ENCODE data around the gene APOD.
"Not testable (repeated sequence)": the region's sequence is repeated elsewhere in the genome, so short reads cannot be mapped to it uniquely, and the experiment has no call there.

Gene APOD

DNA sequence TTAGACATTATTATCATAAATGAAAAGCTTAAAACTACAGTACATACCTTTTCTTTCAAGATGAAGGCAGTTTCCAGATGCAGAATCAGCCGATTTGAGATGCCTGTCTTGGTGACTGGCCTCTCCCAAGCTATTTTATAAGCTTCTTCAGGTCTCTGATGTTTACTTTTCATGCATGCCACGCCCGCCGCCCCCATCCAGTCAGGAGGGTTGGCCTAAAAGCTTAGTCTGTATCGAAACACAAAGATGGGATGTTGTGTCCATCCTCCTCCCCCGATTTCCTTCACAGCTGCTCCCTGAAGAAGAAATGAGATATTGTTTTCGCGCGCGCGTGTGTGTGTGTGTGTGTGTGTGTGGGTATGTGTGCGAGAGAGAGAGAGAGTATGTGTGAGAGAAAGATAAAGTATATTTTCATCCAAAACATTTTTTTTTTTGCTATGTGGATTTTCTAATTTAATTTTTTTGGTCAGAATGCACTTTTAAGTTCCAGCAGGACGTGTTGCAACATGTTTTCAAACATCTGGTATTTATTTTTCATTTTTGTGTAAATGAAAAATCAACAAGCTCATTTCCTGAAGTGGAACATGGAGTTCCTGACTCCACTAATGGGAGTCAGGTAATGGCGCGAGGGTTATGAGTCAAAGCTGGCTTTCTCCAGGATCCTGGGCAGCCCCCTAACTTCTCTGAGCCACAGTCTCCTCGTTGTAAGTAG is at the start of gene APOD:
TSS of gene APOD (minus strand) at position 110 of the 712 bp plus-strand sequence. CDS start 4,479 bp downstream, outside the sequence.
- Mint-ChIP-seq H3K27me3 (no peaks in the 10 kb centered on the region), H3K4me3 (no peak within 1 kb of the TSS), H3K27ac (no peak within 1 kb of the TSS), H3K36me3 (ENCODE audit: low read depth) (no peaks in the 10 kb centered on the region), H3K4me1 (peaks cover 11% of the 10 kb centered on the region), H3K9me3 (no peaks in the 10 kb centered on the region)
- DNase-seq (no peak), ATAC-seq (no peak)

DNA sequence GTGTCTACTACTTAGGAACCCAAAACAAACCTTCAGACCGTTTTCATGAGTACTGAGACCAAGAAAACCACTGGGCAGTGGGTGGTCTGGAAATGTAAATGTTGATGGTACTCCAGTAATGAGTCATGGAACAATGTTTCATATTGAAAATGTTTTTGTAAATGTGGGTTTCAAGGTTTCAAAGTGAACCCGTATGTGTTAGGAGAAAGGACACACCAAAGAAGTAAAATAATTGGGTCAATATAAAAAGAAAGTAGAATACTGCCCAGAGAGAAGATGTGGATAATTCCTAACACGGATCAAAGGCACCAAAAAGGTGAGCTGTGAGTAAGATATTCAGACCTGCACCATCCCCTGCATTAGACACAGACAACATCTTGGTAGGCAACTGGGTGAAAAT is 49.6 kb upstream of the APOD start:
- H3K4me3 Mint-ChIP-seq = peak overlapping the region; percentile 65
- H3K4me1 Mint-ChIP-seq = peaks cover 22% of the 10 kb centered on the region
- not testable (repeated sequence) for H3K9me3 Mint-ChIP-seq; DNase-seq; H3K27me3 Mint-ChIP-seq; ATAC-seq; H3K36me3 Mint-ChIP-seq (ENCODE audit: low read depth)
- peak overlapping the region; percentile 90 for H3K27ac Mint-ChIP-seq

DNA sequence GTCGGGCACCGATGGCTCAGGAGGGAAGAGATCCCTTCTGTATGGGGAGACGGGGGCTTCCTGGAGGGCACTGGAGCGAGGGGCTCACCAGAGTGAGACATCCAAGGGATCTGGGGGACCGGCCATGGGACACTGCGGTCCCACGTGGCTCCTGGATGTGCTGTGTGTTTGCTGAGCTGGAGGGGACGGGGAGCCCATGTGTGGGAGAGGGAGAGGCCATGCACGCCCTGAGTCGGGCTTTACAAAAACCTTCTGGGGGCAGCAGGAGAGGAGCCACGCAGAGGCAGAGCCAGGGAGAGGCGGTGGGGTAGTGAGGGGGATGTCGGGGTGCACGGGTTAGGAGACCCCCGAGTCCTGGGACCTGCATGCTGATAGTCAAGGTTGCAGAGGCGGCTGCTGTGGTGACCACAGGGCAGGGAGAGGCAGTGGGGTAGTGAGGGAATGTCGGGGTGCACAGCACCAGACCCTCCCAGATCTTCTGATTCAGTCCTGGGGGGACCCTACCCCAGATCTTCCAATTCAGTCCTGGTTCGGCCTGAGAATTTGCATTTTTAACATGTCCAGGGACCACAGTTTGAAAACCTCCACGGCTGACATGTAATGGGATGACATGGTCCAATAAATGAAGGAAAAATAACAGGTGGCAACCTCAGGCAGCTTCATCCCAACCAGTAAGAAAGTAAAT is 48.9 kb upstream of the APOD start:
- H3K36me3 Mint-ChIP-seq (ENCODE audit: low read depth); DNase-seq; ATAC-seq; H3K9me3 Mint-ChIP-seq; H3K27me3 Mint-ChIP-seq: not testable (repeated sequence)
- Mint-ChIP-seq H3K4me3 (peak overlapping the region; percentile 13), H3K4me1 (peaks cover 19% of the 10 kb centered on the region), H3K27ac (peak overlapping the region; percentile 84)

DNA sequence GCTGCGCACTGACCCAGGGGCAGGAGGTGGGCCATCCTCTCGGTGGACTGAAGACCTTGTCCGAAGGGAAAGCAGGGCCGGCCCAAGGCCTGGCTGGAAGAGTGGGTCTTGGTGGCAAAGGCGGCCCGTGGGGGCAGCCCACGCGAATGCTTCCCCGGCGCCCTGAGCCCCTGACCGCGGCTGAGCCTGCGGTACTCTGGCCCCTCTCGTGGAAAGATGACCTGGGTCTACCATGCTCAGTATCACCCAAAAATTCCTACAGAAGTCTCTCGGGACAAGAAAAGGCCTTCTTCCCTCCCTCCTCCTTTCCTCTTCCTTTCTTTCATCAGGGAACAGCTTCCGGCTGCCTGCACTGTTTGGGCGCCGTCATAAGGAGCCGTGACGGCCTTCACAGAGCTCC is 48.3 kb upstream of the APOD start:
- peaks cover 15% of the 10 kb centered on the region for H3K4me1 Mint-ChIP-seq
- not testable (repeated sequence) for H3K36me3 Mint-ChIP-seq (ENCODE audit: low read depth); DNase-seq; H3K4me3 Mint-ChIP-seq; H3K9me3 Mint-ChIP-seq; H3K27me3 Mint-ChIP-seq; ATAC-seq
- peak overlapping the region; percentile 84 for H3K27ac Mint-ChIP-seq

DNA sequence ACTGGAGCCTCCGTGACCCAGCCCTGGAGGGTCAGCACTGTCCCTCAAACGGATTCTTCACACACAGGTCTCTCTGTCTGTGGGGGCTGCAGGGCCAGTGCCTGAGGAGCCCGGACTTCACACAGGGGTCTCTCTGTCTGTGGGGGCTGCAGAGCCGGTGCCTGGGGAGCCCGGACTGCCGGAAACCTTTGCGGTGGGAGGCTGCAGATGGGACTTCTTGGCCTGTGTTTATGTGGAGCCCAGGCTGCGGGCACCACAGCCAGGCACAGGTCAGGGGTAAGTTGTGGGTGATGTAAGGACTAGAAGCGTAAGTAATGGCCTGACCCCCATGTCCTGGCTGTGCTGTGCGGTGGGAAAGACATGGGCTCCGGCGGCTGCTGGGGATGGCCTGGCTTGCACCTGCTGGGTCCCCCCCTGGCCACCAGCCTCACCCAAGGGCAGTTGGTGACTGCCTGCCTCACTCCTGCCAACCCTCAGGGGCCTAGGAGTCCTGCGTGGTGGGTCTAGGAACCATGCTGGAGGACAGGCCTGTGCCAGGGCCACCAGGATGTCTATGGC is 47.3 kb upstream of the APOD start:
- H3K4me1 Mint-ChIP-seq = peaks cover 14% of the 10 kb centered on the region
- H3K27me3 Mint-ChIP-seq; H3K9me3 Mint-ChIP-seq; H3K27ac Mint-ChIP-seq; H3K4me3 Mint-ChIP-seq; DNase-seq; ATAC-seq; H3K36me3 Mint-ChIP-seq (ENCODE audit: low read depth): not testable (repeated sequence)

DNA sequence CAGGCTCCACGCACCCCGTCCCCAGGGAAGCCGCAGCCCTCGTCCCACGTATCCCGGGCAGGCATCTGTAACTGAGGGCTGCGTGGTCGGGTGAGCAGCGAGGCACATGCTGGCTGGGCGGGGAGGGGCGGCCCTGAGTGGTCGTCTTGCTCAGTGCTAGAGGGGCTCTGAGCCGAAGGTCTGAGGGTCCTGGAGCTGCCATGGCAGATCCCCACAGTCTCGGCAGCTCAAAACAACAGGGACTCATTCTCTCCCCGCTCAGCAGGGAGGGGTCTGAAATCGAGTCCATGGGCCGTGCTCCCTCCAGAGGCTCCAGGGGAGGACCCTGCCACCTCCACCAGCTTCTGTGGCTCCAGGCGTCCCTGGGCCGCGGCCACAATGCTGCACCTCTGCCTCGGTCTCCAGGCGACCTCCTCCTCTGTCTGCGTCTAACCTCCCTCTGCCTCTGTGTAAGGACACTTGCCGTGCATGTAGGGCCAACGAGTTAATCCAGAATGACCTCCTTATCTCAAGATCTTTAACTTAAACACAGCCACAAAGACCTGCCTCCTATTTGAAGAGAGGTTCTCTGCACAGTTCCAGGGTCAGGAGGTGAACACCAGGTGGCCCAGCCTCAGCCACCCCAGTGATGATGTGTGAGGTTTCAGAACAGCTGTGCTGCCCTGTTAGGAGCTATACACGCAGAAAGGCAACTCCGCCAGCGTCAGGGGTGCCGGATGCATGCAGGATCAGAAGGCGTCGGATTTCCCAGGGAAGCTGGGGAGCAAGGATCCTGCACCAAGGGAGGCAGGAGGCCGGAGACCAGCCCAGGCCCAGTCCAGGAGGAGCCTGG is 46.6 kb upstream of the APOD start:
- H3K9me3 Mint-ChIP-seq; DNase-seq; ATAC-seq; H3K27me3 Mint-ChIP-seq; H3K36me3 Mint-ChIP-seq (ENCODE audit: low read depth); H3K4me3 Mint-ChIP-seq: not testable (repeated sequence)
- H3K4me1 Mint-ChIP-seq = peaks cover 15% of the 10 kb centered on the region
- H3K27ac Mint-ChIP-seq = peak overlapping the region; percentile 22

DNA sequence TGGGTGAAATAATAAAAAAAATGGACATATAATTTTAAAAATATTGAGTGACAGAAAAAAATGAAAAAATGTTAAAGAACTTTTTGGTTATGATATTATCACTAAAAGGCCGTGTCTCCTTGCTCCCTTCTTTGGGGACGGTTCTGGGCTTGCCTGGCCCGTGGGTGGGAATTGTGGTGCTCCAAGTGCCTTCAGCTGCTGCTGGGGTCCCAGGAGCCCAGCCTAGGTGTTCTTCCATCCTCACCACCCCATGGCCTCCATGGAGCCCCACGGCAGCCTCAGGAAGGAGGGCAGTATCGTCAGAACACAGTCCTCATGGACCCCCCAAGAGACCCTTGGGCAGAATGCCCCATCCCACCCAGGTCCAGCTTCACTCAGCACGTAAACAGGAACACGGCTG is 45.9 kb upstream of the APOD start:
- peaks cover 18% of the 10 kb centered on the region for H3K4me1 Mint-ChIP-seq
- H3K36me3 Mint-ChIP-seq (ENCODE audit: low read depth); H3K4me3 Mint-ChIP-seq; H3K9me3 Mint-ChIP-seq; H3K27me3 Mint-ChIP-seq; ATAC-seq; H3K27ac Mint-ChIP-seq; DNase-seq: not testable (repeated sequence)

DNA sequence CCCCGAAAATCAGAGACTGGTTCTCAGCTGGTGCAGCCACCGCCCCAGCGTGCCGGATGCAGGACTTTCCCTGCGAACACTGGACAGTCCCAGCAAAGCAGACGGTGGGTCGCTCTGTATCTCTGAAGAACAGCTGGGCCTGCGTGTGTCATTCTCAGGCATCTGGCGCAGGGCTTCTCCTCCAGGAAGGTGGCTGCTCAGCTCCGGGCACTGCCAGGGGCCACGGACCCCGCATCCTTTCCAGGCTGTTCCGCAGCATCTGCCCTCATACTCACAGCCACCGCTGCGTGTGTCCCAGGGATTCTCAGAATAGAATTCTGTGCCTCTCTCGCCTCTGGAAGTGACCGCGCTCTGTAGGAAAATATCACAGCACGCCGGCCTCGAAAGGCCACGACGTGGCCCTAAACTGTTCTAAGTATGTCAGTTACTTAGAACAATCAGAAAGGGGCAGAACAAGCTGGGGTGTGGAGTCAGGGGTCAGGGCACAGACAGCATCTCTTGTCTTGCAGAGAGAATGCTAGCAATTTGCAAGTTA is 44.7 kb upstream of the APOD start:
- not testable (repeated sequence) for ATAC-seq; H3K27me3 Mint-ChIP-seq; H3K9me3 Mint-ChIP-seq; H3K4me3 Mint-ChIP-seq; H3K36me3 Mint-ChIP-seq (ENCODE audit: low read depth); H3K27ac Mint-ChIP-seq; DNase-seq
- H3K4me1 Mint-ChIP-seq = peaks cover 17% of the 10 kb centered on the region

DNA sequence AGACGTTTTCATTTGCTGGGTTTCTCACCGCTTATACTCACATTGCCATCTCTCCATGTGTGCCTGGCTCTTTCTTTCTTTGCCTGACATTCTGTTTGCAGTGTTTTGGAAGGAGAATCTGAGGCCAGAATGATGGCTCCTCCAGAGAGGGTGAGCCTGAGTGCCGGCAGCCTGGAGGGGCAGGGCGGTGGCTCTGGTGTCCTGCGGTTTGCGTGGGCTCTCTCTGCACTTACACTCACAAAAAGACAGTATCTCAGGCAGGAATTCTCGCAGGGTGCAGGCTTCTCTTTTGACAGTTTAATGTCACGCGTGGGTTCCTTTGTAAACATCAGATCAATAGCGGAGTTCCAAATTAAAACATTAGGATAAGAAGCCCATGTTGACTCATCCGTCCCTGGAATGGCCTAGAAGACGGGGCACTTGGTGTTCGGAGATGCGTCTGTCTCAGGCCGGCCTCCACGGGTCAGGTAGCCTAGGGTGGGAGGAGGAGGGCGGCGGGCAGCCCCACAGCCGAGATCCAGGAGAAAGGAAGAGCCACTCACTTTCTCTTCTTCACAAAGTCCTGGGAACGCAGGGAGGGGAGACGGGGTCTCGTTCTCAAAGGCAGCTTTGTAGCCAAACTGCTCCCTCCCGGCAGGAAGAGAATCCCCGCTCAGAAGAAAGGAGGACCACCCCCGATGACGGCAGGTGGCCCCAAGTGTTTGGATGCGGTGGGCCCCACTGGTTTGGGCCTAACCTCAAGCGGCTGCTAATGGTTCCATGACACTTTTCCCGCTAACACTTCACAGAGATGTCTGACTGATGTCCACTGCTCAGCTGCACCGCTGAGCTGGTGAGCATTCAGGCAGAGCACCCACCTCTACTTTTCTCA is 44.0 kb upstream of the APOD start:
- H3K9me3 Mint-ChIP-seq; H3K4me3 Mint-ChIP-seq; H3K36me3 Mint-ChIP-seq (ENCODE audit: low read depth); ATAC-seq; DNase-seq; H3K27ac Mint-ChIP-seq; H3K27me3 Mint-ChIP-seq: not testable (repeated sequence)
- H3K4me1 Mint-ChIP-seq = peaks cover 13% of the 10 kb centered on the region

DNA sequence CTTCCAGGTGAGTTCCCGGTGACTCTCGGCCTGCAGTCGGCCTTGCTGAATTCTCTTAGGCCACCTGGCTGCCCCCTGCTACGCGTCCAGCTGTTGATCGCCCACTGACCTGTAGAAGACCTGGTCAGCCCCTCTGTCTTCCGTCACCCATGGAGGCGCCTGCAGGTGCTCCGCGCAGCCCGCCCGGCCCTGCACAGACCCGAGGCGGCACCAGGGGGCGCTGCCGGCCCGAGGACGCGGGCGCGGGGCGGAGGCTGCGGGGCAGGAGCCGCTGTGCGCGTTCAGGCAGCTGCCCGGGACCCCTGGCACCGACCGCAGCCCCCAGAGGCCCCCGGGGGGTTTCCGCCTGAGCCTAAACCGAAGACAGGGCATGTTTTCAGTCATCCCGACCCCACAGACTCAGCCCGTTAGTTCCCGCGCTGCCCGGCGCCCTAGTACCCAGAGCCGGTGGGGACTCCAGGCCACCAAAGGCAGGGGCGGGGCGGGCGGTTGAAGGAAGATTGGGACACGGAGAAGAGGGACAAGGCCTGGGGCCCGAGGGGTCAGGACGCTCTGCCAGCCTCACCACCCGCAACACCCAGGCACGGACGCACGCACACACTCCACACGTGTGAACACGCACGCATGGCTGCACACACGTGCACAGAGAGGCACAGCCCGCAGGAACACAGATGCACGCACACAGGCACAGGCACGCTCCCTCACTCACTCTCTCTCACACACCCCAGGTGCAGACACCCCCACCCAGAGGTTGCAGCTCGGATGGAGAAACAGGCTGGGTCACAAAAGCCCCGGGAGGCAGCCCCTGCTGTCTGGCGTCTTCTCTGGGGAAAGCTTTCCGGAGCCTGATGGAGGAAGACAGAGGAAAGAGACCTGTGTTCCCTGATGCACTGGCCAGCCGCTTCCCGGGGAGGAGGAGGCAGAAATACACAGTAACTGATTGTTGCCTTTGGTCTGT is 41.1 kb upstream of the APOD start:
- H3K4me1 Mint-ChIP-seq = peaks cover 11% of the 10 kb centered on the region
- DNase-seq; H3K27me3 Mint-ChIP-seq; H3K36me3 Mint-ChIP-seq (ENCODE audit: low read depth); H3K9me3 Mint-ChIP-seq: not testable (repeated sequence)
- H3K27ac Mint-ChIP-seq = peak overlapping the region; percentile 49
- peak overlapping the region; percentile 53 for H3K4me3 Mint-ChIP-seq
- peak; percentile 86 for ATAC-seq

DNA sequence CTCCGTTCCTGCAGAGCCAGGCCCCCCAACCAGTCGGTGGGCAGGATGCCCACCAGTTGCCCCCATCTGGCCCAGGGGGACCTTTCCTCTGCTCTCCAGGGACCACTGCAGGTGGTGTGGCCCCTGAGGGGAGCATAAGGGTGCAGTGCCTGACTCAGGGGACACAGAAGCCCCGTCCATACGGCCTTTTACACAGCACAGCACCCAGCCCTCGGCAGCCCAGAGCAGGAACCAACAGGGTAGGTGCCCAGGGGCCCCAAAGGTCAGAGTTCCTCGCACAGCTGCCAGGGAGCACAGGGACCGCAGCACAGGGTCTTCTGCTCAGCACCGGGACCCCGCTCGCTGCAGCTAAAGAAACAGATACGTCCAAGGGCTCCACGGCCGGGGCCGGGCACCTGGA is 40.4 kb upstream of the APOD start:
- not testable (repeated sequence) for H3K4me3 Mint-ChIP-seq; DNase-seq; H3K36me3 Mint-ChIP-seq (ENCODE audit: low read depth); H3K27me3 Mint-ChIP-seq; H3K9me3 Mint-ChIP-seq; H3K27ac Mint-ChIP-seq
- ATAC-seq = peak; percentile 7
- H3K4me1 Mint-ChIP-seq = peaks cover 11% of the 10 kb centered on the region

DNA sequence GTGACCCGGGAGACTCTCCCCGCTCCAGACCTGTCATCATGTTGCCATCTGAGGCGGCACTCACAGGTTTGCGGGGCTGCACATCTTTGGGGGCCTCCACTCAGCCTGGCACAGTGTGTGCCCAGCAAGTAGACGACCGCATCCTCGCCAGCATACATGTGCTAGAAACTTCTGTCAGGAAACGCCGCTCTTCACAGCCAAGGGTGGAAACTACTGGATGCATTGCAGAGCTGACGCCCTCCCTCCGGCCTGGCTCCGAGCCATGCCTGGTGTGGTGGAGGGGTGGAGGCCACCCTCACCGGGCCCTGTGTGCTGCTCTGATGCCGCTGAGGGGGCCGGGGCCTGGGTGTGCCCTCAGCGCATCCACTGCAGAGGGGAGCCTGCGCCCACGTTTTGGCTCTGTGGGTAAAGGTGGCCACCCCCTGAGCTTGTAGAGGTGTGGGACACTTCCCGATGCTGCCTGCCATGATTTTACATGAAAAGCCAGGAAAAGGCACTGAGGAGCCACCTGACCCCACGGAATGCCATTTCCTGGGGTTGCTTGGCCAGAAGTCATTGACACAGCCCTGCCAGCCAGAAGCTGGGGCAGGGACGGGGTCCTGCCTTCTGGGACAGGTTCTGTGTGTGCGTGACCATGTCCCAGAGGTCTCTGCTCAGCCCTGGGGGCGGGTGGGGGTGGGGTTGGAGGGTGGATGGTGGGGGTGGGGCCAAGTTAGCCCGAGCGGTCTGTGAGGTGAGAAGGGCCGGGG is 39.7 kb upstream of the APOD start:
- not testable (repeated sequence) for H3K9me3 Mint-ChIP-seq

More for the DNA sequence above, 39.7 kb upstream of the APOD start:
- not testable (repeated sequence) for H3K27me3 Mint-ChIP-seq; H3K4me3 Mint-ChIP-seq; DNase-seq; H3K36me3 Mint-ChIP-seq (ENCODE audit: low read depth); H3K27ac Mint-ChIP-seq; ATAC-seq
- H3K4me1 Mint-ChIP-seq = peaks cover 11% of the 10 kb centered on the region

Measured in activated naive CD8-positive, alpha-beta T cell treated with anti-CD3 and anti-CD28 coated beads, Interleukin-2, amount 50 U/mL, for 24 hours (primary cell).